Ureter (tissue), 1 donor: ENCODE results near the gene LHFPL2. TPM values are rescaled to one million over a fixed set of nuclear protein-coding genes. Genes with fewer than 3 reads are reported as not detected.
"Not testable (repeated sequence)": the region's sequence is repeated elsewhere in the genome, so short reads cannot be mapped to it uniquely, and the experiment has no call there.

ENCODE experiments used
- DNase-seq: peaks from one replicate; pipeline ENCODE4 v3.0.0-alpha.2; 2020; ENCODE audit warnings: low spot score
- total RNA-seq: library from RNA; stranded (reverse); gene quantifications from one replicate; pipeline ENCODE4 v1.2.4, GENCODE V29; 2023
- donor health status: DM: yes; HTN: yes; CAD: no.

The LHFPL2 gene
- total RNA-seq, 1 donor from 2014 or later: 33.3 TPM

- not testable (repeated sequence) for DNase-seq
These were observed 18.4 kb upstream of the LHFPL2 start for GRCh38 chr5:78666975-78667374.

DNA sequence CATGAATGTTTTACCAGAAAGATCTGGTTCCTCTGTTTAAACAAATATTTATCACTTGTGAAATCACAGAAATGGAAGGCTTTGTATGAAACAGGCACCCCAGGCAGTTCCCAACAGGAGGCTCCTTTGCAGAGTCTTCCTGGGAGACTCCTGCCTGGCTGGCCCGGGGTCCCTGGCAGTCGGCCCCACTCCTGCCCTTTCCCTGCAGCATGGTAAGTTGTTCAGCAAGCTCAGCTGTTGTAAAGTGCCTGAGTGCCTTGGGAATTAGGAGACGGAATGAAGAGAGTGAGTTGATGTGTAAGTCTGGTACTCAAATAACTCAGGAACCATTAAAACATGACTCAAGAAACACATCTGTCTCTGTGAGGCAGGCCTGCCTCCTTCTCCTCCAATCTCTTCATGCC is 17.5 kb upstream of the LHFPL2 start:
- no peak for DNase-seq

GRCh38 chr5:78665534-78665933 is 17.0 kb upstream of the LHFPL2 start:
- DNase-seq: no peak

GRCh38 chr5:78662323-78662722 is 13.8 kb upstream of the LHFPL2 start:
- DNase-seq: no peak

DNA sequence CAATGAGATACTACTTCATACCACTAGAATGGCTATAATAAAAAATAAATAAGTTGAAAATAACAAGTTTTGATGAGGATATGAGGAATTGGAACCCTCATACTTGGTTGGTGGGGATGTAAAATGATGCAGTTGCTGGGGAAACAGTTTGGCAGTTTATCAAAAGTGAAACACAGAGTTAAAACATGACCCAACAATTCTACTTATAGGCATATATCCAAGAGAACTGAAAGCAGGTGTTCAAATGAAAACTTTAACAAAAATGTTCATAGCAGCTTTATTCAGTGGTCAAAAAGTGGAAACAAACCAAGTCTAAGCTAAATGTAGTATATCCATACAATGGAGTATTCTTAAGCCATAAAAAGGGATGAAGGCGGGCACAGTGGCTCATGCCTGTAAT is 13.1 kb upstream of the LHFPL2 start:
- no peak for DNase-seq

GRCh38 chr5:78661044-78661443 is 12.5 kb upstream of the LHFPL2 start:
- DNase-seq: no peak

DNA sequence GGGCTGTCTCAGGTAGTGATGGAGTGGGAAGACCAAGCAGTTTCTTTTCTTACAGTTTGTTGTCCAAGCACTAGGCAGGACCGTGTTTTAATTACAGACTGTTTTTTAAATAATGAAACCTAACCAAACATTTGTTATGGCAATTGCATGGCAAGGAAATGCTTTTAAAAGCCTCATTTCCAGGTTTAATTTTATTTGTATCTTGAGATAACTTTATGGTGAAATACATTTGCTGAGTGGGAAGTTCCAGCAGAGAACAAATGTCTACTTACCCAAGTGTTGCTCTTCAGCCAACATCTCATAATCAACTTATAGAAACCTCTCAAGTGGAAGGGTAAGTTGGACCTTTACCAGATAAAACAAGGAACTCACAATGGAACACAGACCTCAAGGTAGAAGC is 11.8 kb upstream of the LHFPL2 start:
- no peak for DNase-seq

- no peak for DNase-seq
These were observed 11.1 kb upstream of the LHFPL2 start for GRCh38 chr5:78659714-78660113.

DNA sequence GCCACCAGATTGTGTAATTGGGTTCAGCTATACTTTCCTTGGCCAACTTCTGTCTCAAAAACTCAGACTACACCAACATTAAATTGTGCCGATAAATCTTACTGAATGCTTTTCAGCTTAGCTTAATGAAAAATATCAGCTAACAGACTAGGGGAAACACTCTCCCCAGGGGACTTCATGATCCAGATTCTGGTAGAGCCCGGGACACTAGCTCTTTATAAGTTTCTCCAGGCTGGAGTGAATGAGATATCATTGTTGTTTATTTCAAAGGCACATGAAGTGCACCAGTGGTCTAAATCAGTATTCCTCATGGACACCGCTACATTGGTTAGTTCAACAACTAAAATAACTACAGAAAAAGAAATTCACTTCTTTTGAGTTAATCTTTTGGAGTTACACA is 10.5 kb upstream of the LHFPL2 start:
- DNase-seq: no peak

- DNase-seq: no peak
These were observed 8.6 kb upstream of the LHFPL2 start for GRCh38 chr5:78657201-78657600.

- DNase-seq: no peak
These were observed 7.2 kb upstream of the LHFPL2 start for GRCh38 chr5:78655746-78656290.

DNA sequence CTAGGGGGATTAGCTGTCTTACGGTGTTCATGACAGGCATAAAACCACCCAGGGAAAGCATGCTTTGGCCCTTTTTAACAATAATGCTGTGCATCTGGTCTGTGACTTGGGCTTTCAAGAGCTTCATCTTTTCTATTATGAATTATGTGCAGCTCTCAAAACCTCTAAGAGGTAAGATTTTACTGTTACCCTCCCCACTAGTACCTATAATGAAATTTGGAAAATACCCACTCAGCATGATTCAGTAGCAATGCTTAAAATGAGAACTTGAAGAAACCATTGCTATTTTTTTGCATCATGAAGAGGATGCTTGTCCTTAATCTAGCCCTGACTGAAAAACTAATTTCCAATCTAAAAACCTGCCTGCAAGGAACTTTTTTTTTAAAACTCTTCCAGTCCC is 5.8 kb upstream of the LHFPL2 start:
- DNase-seq: no peak

DNA sequence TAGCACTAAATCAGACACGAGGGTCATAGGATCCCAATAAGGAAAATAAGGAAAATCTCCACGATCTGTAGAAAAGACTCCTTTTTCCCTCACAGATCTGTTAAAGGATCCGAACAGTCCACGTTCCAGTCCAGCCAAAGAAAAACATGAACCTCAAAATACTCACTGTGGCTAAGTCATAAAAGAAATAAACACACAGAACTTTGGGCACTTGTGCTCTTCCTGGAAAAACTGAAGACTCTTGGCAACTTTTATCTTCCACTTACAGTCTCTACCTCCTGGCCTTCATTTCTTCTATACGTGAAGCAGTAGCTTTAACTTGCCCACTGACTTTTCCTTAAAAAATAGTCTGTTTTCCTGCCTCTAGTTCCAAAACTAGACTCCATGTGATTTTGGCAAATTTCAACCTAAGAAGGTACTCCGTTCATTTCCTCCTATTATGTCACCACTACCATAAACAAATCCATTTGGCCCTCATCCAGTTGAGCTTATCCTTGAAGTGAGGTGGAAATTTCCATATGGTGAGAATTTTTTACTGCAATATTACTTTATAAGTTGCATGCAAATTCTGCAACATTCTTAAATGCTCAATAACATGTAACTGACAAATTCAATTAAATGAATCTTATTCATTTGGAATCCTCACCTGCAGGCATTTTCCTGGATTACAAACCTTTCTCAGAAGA is 5.3 kb upstream of the LHFPL2 start:
- DNase-seq: no peak

GRCh38 chr5:78653031-78653430 is 4.5 kb upstream of the LHFPL2 start:
- no peak for DNase-seq

DNA sequence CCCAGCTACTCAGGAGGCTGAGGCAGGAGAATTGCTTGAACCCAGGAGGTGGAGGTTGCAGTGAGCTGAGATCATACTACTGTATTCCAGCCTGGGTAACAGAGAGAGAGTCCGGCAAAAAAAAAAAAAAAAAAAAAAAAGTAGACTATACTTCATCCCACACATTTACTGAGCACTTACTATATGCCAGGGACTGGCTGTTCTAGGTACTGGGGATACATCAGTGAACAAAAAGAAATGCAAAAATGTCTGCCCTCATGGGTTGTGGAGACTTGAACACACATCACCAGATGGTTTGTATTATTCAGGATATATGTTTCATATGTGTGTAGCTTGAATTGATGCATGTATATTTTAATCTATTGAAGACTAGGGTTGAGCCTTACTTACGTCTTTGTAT is 2.9 kb upstream of the LHFPL2 start:
- no peak for DNase-seq

DNA sequence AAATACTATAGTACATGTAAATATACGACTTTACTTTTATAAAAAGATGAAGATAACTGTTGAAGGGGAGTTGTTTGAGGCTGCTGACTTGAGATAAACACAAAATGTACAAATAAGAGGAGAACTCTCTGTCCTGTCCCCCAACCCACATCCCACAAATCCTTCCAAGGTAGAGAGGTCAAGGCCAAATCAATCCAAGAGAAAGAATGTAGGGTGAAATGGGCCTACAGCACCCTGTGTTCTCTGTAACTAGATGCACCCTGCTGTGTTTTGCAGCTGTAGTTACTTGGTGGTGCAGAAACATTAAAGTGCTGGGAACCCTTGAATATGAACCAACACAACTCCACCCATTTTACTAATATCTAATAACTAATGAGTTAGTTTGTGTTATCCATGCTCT is 2.0 kb upstream of the LHFPL2 start:
- no peak for DNase-seq

DNA sequence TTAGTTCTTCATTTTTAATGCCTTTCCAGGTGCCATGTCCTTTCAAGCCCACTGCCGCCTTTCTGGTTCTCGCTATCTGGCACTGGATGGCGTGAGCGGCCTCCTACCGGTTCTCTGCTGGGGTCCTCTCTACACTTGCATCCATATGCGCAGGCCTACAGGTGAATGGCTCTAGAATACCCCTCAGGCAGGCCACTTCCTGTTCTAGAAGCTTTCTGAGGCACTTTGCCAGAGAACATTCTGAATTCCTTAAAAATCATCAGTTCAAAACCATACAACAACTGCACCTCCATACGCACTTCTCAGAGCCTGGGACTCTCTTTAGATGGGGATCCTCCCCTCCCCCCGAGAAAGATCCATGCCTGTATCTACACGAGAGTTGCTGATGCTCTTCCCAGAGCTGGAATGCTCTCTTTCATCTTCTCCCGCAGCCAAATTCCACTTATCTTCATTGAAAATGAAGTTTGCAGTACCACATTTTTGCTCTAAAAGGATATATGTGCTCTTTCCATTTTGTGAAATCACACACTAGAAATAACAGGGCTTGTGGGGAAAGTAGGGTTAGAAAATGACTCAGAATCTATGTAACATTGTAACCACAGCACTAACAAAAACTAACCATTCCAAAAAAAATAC is 1.4 kb upstream of the LHFPL2 start:
- no peak for DNase-seq

DNA sequence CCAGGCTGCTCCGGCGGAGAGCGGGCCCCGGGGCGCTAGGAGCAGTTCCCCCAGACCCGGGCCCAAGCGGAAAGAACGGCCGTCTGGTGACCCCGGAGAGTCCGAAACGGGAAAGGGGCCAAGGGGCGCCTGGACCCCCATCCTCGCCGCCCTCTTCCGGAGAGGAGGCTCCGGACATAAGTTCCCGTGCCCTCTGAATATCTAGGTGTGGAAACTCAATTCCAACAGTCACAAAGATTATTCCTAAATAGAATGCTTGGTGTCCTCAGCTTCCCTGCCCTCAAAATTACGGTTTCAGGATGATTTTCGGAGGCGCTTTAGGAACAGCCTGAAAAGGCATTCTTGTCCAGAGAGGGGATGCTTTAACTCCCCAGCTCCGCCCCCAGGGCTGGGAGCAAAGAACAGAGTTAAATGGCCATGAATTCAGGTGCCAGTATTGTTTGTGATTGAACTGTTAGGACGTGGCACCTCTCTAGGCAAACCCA is 681 bp upstream of the LHFPL2 start:
- DNase-seq: no peak

- peak; percentile 67 for DNase-seq
These were observed 674 bp downstream of the LHFPL2 start for GRCh38 chr5:78647838-78648358.

- no peak for DNase-seq
These were observed 1.2 kb downstream of the LHFPL2 start for GRCh38 chr5:78647351-78647818.

DNA sequence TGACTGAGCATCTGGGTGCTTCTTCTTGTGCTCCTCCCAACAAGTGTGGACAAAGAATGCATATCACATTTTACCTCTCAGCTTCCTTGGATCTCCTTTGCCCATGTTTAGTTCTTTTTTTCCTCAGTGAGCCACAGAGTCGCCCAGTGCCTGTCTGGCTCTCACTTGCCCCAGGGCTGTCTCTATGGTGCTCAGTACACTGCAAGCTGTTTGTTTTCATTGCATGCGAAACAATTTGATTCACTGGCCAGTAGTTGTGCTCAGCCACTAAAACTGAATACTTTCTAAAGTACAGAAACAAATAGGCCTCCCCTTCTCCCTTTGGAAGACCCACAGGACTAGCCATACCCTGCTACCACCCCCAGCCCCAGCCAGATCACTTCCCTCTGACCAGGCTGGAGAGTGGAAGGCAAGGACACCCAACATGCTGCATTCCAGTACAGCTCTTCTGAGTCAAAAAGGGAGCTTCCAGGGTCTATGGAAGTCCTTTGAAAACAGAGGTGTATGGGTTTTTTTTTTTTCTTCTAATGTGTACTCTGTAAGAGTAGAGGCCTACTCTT is 3.8 kb downstream of the LHFPL2 start:
- DNase-seq: no peak

- DNase-seq: no peak
These were observed 4.4 kb downstream of the LHFPL2 start for GRCh38 chr5:78644129-78644528.

- DNase-seq: no peak
These were observed 5.9 kb downstream of the LHFPL2 start for GRCh38 chr5:78642701-78643100.
